Neuronal stem cell (in vitro differentiated cells): ENCODE results near the gene STAM.

Experiments used
- DNase-seq: peaks from one replicate; pipeline ENCODE4 v3.0.0-alpha.2; 2013; ENCODE audit warnings: low spot score
- H2AFZ ChIP-seq: one replicate; pipeline ENCODE4 v1.6.1; 2013; ENCODE audit warnings: mild to moderate bottlenecking, low read length, inconsistent platforms
- H2AK5ac ChIP-seq: 2 replicates; pipeline ENCODE4 v1.6.1; 2013; ENCODE audit warnings: low read depth, mild to moderate bottlenecking, inconsistent platforms, low read length, moderate library complexity, mixed read lengths
- H2BK120ac ChIP-seq: 2 replicates; pipeline ENCODE4 v1.6.1; 2013; ENCODE audit warnings: low read depth, mild to moderate bottlenecking, inconsistent platforms, low read length, moderate library complexity, mixed read lengths
- H2BK12ac ChIP-seq: one replicate; pipeline ENCODE4 v1.6.1; 2013; ENCODE audit warnings: low read length, inconsistent platforms
- H2BK15ac ChIP-seq: 2 replicates; pipeline ENCODE4 v1.6.1; 2013; ENCODE audit warnings: mild to moderate bottlenecking, low read length, inconsistent platforms, mixed read lengths
- H2BK5ac ChIP-seq: one replicate; pipeline ENCODE4 v1.6.1; 2013; ENCODE audit warnings: inconsistent platforms, mild to moderate bottlenecking, low read length, moderate library complexity
- H3K14ac ChIP-seq: one replicate; pipeline ENCODE4 v1.6.1; 2013; ENCODE audit warnings: low read length, inconsistent platforms
- H3K18ac ChIP-seq: 2 replicates; pipeline ENCODE4 v1.6.1; 2013; ENCODE audit warnings: low read length, inconsistent platforms
- H3K23ac ChIP-seq: 2 replicates; pipeline ENCODE4 v1.6.1; 2013; ENCODE audit warnings: low read depth, mild to moderate bottlenecking, mixed read lengths, low read length, inconsistent platforms; ENCODE audit not compliant: poor library complexity
- H3K27ac ChIP-seq: replicated peaks from 3 replicates; pipeline ENCODE4 v1.5.1; 2013; ENCODE audit warnings: low read length, inconsistent platforms
- H3K27me3 ChIP-seq, 3 experiments: 2 replicates each; pipeline ENCODE4 v1.6.1; 2013; ENCODE audit warnings: low read length in 3 of 3, mild to moderate bottlenecking in 2 of 3, inconsistent platforms in 1 of 3, low read depth in 1 of 3, mixed read lengths in 1 of 3, moderate library complexity in 1 of 3; ENCODE audit not compliant: control insufficient read depth in 3 of 3, insufficient read depth in 3 of 3
- H3K36me3 ChIP-seq, 2 donors: replicated peaks in 1 of 2; 2 replicates each; pipeline ENCODE4 v1.6.1; 2013; ENCODE audit warnings: low read length in 2 of 2; ENCODE audit not compliant: control insufficient read depth in 2 of 2, insufficient read depth in 2 of 2
- H3K4ac ChIP-seq: 2 replicates; pipeline ENCODE4 v1.6.1; 2013; ENCODE audit warnings: inconsistent platforms, mild to moderate bottlenecking, low read length, moderate library complexity
- H3K4me1 ChIP-seq, 2 donors: 1 replicate in 1 of 2; 2 replicates in 1 of 2; pipeline ENCODE4 v1.6.1; 2013; ENCODE audit warnings: low read length in 2 of 2, low read depth in 1 of 2; ENCODE audit not compliant: control insufficient read depth in 2 of 2, insufficient read depth in 1 of 2
- H3K4me2 ChIP-seq: one replicate; pipeline ENCODE4 v1.6.1; 2013; ENCODE audit warnings: mild to moderate bottlenecking, low read length, inconsistent platforms; ENCODE audit not compliant: insufficient read depth, poor library complexity, severe bottlenecking
- H3K4me3 ChIP-seq, 2 donors: 2 replicates each; pipeline ENCODE4 v1.5.1; 2013; ENCODE audit warnings: low read length in 2 of 2, mild to moderate bottlenecking in 2 of 2, inconsistent platforms in 1 of 2, moderate library complexity in 1 of 2
- H3K79me1 ChIP-seq: one replicate; pipeline ENCODE4 v1.6.1; 2013; ENCODE audit warnings: low read depth, mild to moderate bottlenecking, inconsistent platforms, low read length, moderate library complexity
- H3K9ac ChIP-seq: one replicate; pipeline ENCODE4 v1.6.1; 2013; ENCODE audit warnings: mild to moderate bottlenecking, low read depth, low read length, inconsistent platforms; ENCODE audit not compliant: poor library complexity
- H3K9me3 ChIP-seq, 2 donors: replicated peaks in 1 of 2; 2 replicates each; pipeline versions ENCODE3 to v1.6.1; 2013; ENCODE audit warnings: low read length in 2 of 2, mild to moderate bottlenecking in 2 of 2, inconsistent platforms in 1 of 2, low read depth in 1 of 2, mixed read lengths in 1 of 2, moderate library complexity in 1 of 2; ENCODE audit not compliant: control insufficient read depth in 2 of 2, insufficient read depth in 1 of 2
- H4K8ac ChIP-seq: one replicate; pipeline ENCODE4 v1.6.1; 2013; ENCODE audit warnings: low read depth, mild to moderate bottlenecking, inconsistent platforms, low read length, moderate library complexity
- H4K91ac ChIP-seq: one replicate; pipeline ENCODE4 v1.6.1; 2013; ENCODE audit warnings: low read length, low read depth, mild to moderate bottlenecking, inconsistent platforms; ENCODE audit not compliant: poor library complexity
- whole genome bisulfite sequencing, 2 donors: extraction: QIAGEN DNeasy Blood & Tissue Kit; methylation state at CpG; one replicate each; pipeline ENCODE4 v1.1.7; 2013; ENCODE audit warnings: missing lambda C conversion rate in 2 of 2, mixed read lengths in 1 of 2; ENCODE audit not compliant: insufficient read length in 2 of 2, insufficient replicate concordance in 1 of 2; ENCODE audit errors: extremely low coverage in 2 of 2; 5-methylcytosine and 5-hydroxymethylcytosine counted together

The STAM gene

DNA sequence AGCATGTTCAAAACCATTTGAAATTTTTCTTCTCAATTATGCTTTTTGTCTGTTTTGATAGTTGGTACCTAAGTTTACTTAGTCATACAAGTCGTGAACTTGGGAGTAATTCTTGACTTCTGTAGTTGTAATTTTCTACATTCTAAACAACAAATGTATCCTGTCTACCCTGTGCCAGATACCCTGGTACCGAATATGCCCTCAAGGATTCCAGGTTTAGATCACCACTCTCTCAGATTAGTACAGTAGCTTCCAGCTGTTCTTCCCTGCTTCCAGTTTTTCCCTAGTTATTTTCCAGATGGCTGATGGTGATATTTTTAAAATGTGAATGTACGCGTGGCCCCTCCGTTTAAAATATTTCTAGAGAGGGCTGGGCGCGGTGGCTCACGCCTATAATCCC lies 6.5 kb downstream of the STAM start:
- H2BK120ac ChIP-seq: no peak overlapping the region
- H3K9me3 ChIP-seq: peaks cover 2 to 17% of the 10 kb centered on the region in 2 donors
- peak overlapping the region; percentile 58 for H2BK12ac ChIP-seq
- no peaks in the 10 kb centered on the region for H3K27me3 ChIP-seq
- no peak overlapping the region for H4K91ac ChIP-seq
- H4K8ac ChIP-seq: no peak overlapping the region
- H3K18ac ChIP-seq: no peak overlapping the region
- H3K4me3 ChIP-seq: no peak overlapping the region
- no peak for DNase-seq
- H3K79me1 ChIP-seq: peaks cover 2% of the 10 kb centered on the region
- peak overlapping the region; percentile 33 for H3K4me2 ChIP-seq
- H2BK5ac ChIP-seq: no peak overlapping the region
- no CpG with 5 or more reads among the region's 8 CpGs for WGBS, 2 donors
- H2BK15ac ChIP-seq: no peak overlapping the region
- H2AFZ ChIP-seq: no peak overlapping the region
- H3K27ac ChIP-seq: no peak overlapping the region
- no peak overlapping the region for H3K4ac ChIP-seq
- H3K14ac ChIP-seq: no peak overlapping the region
- no peak overlapping the region for H3K9ac ChIP-seq
- H3K23ac ChIP-seq: no peak overlapping the region
- H2AK5ac ChIP-seq: no peak overlapping the region
- peaks cover 2 to 7% of the 10 kb centered on the region in 2 donors for H3K4me1 ChIP-seq
- H3K36me3 ChIP-seq: peaks cover 2 to 30% of the 10 kb centered on the region in 2 donors

- Histone ChIP-seq H3K23ac (no peak overlapping the region), H3K36me3 (peaks cover 2 to 24% of the 10 kb centered on the region in 2 donors), H2AFZ (no peak overlapping the region), H3K18ac (no peak overlapping the region), H2BK5ac (no peak overlapping the region), H2BK15ac (no peak overlapping the region), H3K4ac (no peak overlapping the region), H3K79me1 (peaks cover 2% of the 10 kb centered on the region), H3K4me2 (no peak overlapping the region), H3K4me3 (no peak overlapping the region), H3K14ac (no peak overlapping the region), H3K27me3 (no peaks in the 10 kb centered on the region), H4K8ac (no peak overlapping the region), H3K4me1 (peaks cover 0 to 2% of the 10 kb centered on the region in 2 donors), H3K9me3 (peaks cover 2 to 28% of the 10 kb centered on the region in 2 donors), H3K9ac (no peak overlapping the region), H2AK5ac (no peak overlapping the region), H3K27ac (no peak overlapping the region), H4K91ac (no peak overlapping the region), H2BK120ac (no peak overlapping the region), H2BK12ac (no peak overlapping the region)
- no peak for DNase-seq
Observed at GRCh38 chr10:17651896-17652295, 7.9 kb downstream of the STAM start.

DNA sequence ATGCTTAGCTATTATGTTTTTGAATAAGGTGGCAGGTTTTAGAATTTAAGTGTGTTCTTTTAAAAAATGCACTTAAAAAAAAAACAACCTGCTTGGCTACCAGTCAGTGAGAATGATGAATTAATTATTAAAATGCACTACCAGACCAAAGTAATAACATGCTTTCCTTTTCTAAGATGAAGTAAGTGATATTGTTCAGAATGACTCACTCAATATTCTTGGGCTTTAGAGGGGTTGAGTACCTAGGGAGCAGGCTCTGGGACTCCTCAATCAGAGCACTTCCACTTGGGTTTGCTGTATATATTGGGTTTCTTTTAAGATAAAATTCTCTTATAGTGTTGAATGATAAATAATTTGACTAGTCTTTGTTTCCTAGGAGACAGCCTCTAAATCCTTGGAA lies 8.6 kb downstream of the STAM start:
- Histone ChIP-seq H3K4me1 (peaks cover 0 to 2% of the 10 kb centered on the region in 2 donors), H2BK15ac (no peak overlapping the region), H3K23ac (no peak overlapping the region), H3K4me3 (no peak overlapping the region), H3K27me3 (no peaks in the 10 kb centered on the region), H4K91ac (no peak overlapping the region), H4K8ac (no peak overlapping the region), H3K9me3 (peaks cover 2 to 33% of the 10 kb centered on the region in 2 donors), H3K36me3 (peaks cover 2 to 24% of the 10 kb centered on the region in 2 donors), H2AK5ac (no peak overlapping the region), H2BK5ac (no peak overlapping the region), H3K14ac (no peak overlapping the region), H3K4me2 (no peak overlapping the region), H3K79me1 (peaks cover 2% of the 10 kb centered on the region), H2BK120ac (no peak overlapping the region), H3K27ac (no peak overlapping the region), H2AFZ (no peak overlapping the region), H3K9ac (no peak overlapping the region), H3K4ac (no peak overlapping the region), H2BK12ac (no peak overlapping the region), H3K18ac (no peak overlapping the region)
- DNase-seq: no peak

GRCh38 chr10:17655009-17655408 lies 11.1 kb downstream of the STAM start:
- H4K91ac ChIP-seq: no peak overlapping the region
- H3K4ac ChIP-seq: no peak overlapping the region
- no peak for DNase-seq
- no CpG with 5 or more reads among the region's 3 CpGs for WGBS, 2 donors
- no peak overlapping the region for H4K8ac ChIP-seq
- H2AK5ac ChIP-seq: no peak overlapping the region
- H3K4me1 ChIP-seq: peaks cover 0 to 2% of the 10 kb centered on the region in 2 donors
- no peak overlapping the region for H2BK12ac ChIP-seq
- peaks cover 2 to 8% of the 10 kb centered on the region in 2 donors for H3K36me3 ChIP-seq
- H3K9me3 ChIP-seq: peaks cover 2 to 30% of the 10 kb centered on the region in 2 donors
- H2BK120ac ChIP-seq: no peak overlapping the region
- H3K27me3 ChIP-seq: no peaks in the 10 kb centered on the region
- no peak overlapping the region for H3K4me3 ChIP-seq
- H3K14ac ChIP-seq: no peak overlapping the region
- H3K27ac ChIP-seq: no peak overlapping the region
- H3K4me2 ChIP-seq: no peak overlapping the region
- peaks cover 5% of the 10 kb centered on the region for H3K79me1 ChIP-seq
- H3K18ac ChIP-seq: no peak overlapping the region
- no peak overlapping the region for H3K9ac ChIP-seq
- H3K23ac ChIP-seq: no peak overlapping the region
- H2BK15ac ChIP-seq: no peak overlapping the region
- H2AFZ ChIP-seq: no peak overlapping the region
- no peak overlapping the region for H2BK5ac ChIP-seq
